ENCODE results near the gene EMP1.

- TF ChIP-seq EZH2 (IDR thresholded peaks at IDR 0.05; ENCODE audit: borderline replicate concordance) (no peak), CTCF (IDR thresholded peaks at IDR 0.05; ENCODE audit: poor library complexity) (no peak), EZH2phosphoT487 (IDR thresholded peaks at IDR 0.05; ENCODE audit: low read depth, severe bottlenecking, unreplicated experiment) (no peak)
Measured at GRCh38 chr12:13197526-13198143, 1.1 kb downstream of the EMP1 start.
